ENCODE measurements around the gene ZDHHC12. TPM values are rescaled to one million over a fixed set of nuclear protein-coding genes. Genes with fewer than 3 reads are reported as not detected.
A peak's percentile ranks its signal among the peaks of the same experiment; 100 is the strongest.

ZDHHC12 gene
- total RNA-seq, 1 donor from 2014 or later = 33.7 TPM

DNA sequence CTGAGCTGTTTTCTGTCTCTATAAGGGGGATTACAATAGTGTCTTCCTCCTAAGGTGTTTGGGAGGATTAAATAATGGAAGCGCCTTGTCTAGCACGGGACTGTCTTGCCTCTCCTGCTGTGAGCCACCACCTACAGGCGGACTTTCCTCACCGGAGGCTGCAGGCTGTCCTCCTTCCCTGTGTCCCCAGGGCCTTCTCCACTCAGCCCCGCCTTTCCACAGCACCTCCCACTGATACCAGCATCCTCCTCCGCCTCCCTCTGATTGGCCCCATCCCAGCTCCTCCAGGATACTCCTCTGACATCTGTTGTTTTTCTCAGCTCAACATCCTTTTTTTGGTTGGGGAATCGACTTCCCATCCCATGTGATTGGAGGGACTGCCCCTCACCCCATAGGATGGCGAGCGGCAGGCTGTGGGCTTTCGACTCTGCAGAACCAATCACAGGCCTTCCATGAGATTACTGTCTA, 851 bp upstream of the ZDHHC12 start:
- H3K9me3 Mint-ChIP-seq (ENCODE audit: low read depth) = no peaks in the 10 kb centered on the region
- H3K36me3 Mint-ChIP-seq (ENCODE audit: insufficient read depth) = no peaks in the 10 kb centered on the region
- DNase-seq (ENCODE audit: low spot score, unreplicated experiment) = no peak
- H3K27me3 Mint-ChIP-seq = no peaks in the 10 kb centered on the region
- peaks cover 13% of the 10 kb centered on the region for H3K4me1 Mint-ChIP-seq (ENCODE audit: low read depth)
- H3K27ac Mint-ChIP-seq = peak overlapping the region; percentile 11
- TF ChIP-seq, protein P1, sequence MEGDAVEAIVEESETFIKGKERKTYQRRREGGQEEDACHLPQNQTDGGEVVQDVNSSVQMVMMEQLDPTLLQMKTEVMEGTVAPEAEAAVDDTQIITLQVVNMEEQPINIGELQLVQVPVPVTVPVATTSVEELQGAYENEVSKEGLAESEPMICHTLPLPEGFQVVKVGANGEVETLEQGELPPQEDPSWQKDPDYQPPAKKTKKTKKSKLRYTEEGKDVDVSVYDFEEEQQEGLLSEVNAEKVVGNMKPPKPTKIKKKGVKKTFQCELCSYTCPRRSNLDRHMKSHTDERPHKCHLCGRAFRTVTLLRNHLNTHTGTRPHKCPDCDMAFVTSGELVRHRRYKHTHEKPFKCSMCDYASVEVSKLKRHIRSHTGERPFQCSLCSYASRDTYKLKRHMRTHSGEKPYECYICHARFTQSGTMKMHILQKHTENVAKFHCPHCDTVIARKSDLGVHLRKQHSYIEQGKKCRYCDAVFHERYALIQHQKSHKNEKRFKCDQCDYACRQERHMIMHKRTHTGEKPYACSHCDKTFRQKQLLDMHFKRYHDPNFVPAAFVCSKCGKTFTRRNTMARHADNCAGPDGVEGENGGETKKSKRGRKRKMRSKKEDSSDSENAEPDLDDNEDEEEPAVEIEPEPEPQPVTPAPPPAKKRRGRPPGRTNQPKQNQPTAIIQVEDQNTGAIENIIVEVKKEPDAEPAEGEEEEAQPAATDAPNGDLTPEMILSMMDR (IDR thresholded peaks at IDR 0.05; ENCODE audit: unreplicated experiment) = no peak
- H3K4me3 Mint-ChIP-seq (ENCODE audit: low read depth) = peak overlapping the region; percentile 91

DNA sequence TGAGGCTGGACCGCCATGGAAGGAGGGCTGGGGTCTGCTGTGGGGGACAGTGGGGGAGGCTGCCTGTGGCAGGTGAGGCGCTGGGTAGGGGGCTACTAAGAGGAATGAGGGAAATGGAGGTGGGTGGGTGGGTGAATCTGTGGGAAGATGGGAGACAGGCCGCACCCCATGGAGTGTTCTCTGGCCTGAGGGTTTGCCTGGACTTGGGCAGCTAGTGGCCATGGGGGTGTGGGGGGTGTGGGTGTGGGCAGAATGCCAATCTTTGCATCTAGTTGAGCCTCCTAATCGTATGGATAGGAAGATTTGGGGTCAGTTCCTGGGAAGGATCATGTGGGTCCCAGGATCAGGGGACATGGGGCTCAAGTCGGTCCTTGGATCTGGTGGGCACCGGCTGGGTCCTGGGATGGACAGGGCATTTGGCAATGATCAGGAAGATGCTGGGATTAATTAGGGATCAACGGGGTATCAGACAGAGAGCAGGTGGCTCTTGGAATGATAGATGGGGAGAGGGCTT, 518 bp downstream of the ZDHHC12 start:
- Mint-ChIP-seq H3K9me3 (ENCODE audit: low read depth) (no peaks in the 10 kb centered on the region), H3K4me1 (ENCODE audit: low read depth) (peaks cover 13% of the 10 kb centered on the region), H3K4me3 (ENCODE audit: low read depth) (peak overlapping the region; percentile 91), H3K36me3 (ENCODE audit: insufficient read depth) (no peaks in the 10 kb centered on the region), H3K27ac (peak overlapping the region; percentile 78), H3K27me3 (no peaks in the 10 kb centered on the region)
- TF ChIP-seq, protein P1 (IDR thresholded peaks at IDR 0.05; ENCODE audit: unreplicated experiment) = no peak
- DNase-seq (ENCODE audit: low spot score, unreplicated experiment) = no peak

DNA sequence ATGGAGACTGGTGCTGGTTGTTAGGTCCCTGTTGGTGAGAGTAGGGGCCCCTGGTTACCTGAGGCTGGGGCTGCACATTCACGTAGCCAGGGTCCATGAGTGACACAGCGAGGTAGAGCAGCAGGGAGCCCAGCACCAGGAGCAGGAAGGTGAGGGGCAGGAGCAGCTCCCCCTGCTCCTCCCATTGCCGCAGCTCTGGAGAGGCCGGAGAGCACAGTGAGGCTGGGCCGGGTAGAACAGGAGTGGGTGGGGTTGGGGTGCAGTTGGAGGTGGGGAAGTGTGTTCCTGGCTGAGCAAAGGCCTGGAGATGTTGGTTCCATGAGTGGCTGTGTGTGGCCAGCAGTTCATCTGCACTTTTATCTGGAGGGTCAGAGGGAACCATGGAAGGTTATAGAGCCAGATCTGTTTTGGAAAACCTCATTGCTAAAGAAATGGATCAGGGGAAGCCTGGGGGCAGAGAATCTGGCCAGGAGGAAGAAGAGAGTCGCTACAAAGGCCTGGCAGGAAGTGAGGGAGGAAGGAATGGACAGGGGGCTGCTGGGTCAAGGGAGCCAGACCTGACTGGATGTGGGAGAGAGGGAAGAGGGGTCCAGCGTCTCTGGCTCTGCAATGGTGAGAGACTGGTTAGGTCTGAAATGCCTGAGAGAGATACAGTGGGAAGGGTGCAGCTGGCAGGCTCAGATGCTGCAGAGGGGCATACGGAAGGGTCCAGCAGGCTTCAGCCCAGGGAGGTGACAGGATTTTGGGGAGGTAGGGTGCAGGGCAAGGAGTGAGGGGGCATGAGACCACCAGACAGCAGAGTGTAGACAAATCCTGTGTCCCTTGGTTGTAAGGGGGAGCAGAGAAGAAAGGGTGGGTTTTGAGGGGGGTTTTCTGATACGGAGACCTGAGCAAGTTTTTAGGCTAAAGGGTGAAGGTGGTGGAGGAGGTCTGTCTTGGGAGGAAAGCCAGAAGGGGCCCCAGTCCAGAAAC, 1.3 kb downstream of the ZDHHC12 start:
- Mint-ChIP-seq H3K9me3 (ENCODE audit: low read depth) (no peaks in the 10 kb centered on the region), H3K36me3 (ENCODE audit: insufficient read depth) (no peaks in the 10 kb centered on the region), H3K27ac (peak overlapping the region; percentile 34), H3K4me1 (ENCODE audit: low read depth) (peaks cover 15% of the 10 kb centered on the region), H3K4me3 (ENCODE audit: low read depth) (peak overlapping the region; percentile 91), H3K27me3 (no peaks in the 10 kb centered on the region)
- no peak for DNase-seq (ENCODE audit: low spot score, unreplicated experiment)
- TF ChIP-seq, protein P1 (IDR thresholded peaks at IDR 0.05; ENCODE audit: unreplicated experiment) = no peak

DNA sequence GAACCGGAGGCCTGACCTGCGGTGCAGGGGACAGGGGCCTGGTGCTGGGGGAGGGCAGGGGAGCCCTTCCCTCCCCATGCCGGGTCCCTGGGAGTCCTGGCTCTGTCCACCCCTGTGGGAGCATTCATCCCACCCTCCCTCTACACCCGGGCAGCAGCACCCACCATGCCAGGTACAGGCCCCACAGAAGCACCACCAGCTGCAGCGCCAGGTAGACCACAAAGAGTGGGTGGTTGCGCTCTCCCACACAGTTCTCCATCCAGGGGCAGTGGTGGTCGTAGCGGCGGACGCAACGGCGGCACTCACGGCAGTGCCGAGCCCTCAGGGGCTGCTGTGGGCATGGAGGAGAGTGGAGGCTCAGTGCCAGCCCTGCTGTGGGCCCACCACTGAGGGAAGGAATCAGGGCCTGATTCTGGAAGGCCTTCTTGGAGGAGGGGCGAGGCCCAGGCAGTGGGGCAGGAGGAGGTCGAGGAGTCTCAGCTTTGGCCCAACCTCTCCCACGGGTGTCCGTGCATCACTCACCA, 2.4 kb downstream of the ZDHHC12 start:
- Mint-ChIP-seq H3K4me1 (ENCODE audit: low read depth) (peaks cover 15% of the 10 kb centered on the region), H3K36me3 (ENCODE audit: insufficient read depth) (no peaks in the 10 kb centered on the region), H3K9me3 (ENCODE audit: low read depth) (no peaks in the 10 kb centered on the region), H3K4me3 (ENCODE audit: low read depth) (no peak overlapping the region), H3K27ac (no peak overlapping the region), H3K27me3 (no peaks in the 10 kb centered on the region)
- DNase-seq (ENCODE audit: low spot score, unreplicated experiment) = no peak
- TF ChIP-seq, protein P1 (IDR thresholded peaks at IDR 0.05; ENCODE audit: unreplicated experiment) = no peak

DNA sequence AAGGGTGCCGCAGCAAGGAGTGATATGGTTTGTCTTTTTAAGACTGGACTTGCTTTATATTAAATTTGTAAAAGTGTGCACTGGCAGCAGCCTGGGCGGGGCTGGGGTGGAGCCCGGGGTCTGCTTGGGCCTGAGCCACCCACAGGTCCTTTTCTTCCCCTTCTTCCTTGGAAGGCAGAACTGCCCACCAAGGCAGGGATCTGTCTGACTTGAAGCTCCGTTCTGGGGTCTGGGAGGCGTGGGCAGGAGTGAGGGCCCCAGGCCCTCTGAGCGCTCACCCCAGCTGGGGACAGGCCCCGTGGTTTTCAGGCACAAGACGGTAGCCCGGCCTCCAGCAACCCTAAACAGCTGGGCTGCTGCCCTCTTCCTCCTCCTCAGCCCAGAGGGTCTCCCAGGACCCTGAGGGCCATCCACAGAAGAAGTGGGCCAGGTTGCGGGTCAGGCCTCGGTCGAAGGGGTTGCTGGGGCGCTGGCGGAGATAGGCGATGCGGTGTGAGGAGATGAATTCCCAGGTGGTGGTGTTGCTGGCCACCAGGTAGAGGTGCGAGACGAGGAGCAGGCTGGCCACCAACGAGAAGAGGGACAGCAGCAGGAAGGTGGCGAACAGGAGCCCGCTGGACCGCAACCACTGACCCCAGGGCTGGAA, 3.0 kb downstream of the ZDHHC12 start:
- Mint-ChIP-seq H3K4me1 (ENCODE audit: low read depth) (peaks cover 15% of the 10 kb centered on the region), H3K4me3 (ENCODE audit: low read depth) (no peak overlapping the region), H3K9me3 (ENCODE audit: low read depth) (no peaks in the 10 kb centered on the region), H3K27me3 (no peaks in the 10 kb centered on the region), H3K36me3 (ENCODE audit: insufficient read depth) (no peaks in the 10 kb centered on the region), H3K27ac (no peak overlapping the region)
- DNase-seq (ENCODE audit: low spot score, unreplicated experiment) = no peak
- TF ChIP-seq, protein P1 (IDR thresholded peaks at IDR 0.05; ENCODE audit: unreplicated experiment) = no peak

Measured in progenitor cell of endocrine pancreas (in vitro differentiated cells).